Activated CD8-positive, alpha-beta memory T cell treated with anti-CD3 and anti-CD28 coated beads, Interleukin-2, amount 50 U/mL, for 1 hour (primary cell): ENCODE results near the gene DNER.

Experiments
- DNase-seq: peaks from one replicate; pipeline ENCODE4 v3.0.0-alpha.2; 2020; ENCODE audit errors: extremely low read depth

DNER gene

DNA sequence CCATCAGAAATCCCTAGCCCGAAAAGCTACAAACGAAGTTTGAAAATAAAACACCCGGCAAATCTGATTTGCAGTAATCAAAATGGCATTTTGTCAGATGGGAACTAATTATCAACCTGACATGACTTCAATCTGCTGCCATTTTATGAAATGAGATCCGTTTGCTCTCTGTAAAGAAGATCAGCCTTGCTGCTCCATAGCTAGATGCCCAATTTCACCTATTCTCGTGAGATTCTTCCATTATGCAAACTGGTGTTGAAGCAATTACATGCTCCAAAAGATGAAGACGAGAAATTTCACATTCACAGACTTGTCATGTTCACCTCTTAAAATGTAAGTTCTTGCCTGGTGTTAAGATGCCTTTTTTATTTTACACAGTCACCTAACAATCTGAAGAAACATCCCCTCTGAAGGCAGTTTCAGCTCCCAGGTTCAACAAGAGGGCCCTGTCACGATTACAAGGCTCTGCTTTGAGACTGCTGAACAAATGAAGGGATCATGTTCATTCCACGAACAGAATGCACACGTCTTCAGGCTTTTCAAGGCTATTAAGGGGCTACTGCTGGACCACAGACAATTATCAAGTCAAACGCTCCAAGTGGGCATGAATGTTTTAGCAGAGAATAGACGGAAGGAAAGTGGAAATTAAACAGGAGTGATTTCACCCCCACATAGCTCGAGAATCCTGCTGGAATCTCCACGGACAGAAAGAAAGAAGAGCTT, 270.6 kb downstream of the DNER start:
- DNase-seq, result no peak

DNA sequence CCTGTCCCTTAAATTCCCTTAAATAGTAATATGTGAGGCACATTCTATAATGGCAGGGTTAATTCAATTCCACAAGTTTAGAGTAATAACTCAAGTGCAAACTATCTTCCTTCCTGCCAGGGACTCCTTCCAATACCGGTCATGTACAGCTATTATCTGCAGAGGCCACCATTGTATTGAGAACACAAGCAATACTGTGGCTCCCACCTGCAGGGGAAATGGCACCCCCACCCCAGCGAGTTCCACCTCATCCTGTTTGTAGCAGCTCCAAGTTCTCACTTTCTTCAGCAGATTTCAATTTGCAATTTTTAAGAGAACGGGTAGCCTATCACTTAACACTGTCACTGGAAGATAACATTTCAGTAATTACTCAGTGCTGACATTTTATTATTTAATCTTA, 271.2 kb downstream of the DNER start:
- DNase-seq, result no peak

DNA sequence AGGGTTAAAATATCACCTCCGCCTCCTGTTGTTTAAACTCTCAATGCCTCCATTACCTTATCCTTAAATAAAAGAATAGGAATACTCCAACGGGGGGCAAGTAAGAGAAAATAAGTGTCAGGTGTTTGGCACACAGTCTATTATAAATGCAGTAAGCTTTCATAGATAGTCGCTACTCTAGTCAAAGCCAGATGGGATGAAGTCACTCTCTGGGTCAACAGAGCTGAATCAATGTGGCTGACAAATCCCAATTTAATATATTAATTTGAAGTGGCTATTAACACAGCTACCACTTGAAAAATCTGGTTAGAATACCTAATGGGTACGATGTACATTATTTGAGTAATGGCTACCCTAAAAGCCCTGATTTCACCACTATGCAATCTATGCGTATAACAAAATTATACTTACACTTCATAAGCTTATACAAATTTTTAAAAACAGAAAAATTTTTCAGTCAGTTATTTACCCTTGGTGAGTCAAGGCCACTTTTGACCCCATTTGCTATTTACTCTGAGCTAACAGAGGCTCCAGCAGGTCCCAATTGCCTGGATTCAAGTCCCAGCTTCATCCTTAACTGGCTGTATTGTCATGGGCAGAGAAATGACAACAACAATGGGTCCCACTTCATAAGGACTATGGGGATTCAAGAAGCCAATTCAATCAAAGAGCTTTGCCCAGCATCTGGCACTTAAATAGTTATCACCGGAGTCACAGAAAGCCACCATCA, 275.8 kb downstream of the DNER start:
- DNase-seq, result no peak

DNA sequence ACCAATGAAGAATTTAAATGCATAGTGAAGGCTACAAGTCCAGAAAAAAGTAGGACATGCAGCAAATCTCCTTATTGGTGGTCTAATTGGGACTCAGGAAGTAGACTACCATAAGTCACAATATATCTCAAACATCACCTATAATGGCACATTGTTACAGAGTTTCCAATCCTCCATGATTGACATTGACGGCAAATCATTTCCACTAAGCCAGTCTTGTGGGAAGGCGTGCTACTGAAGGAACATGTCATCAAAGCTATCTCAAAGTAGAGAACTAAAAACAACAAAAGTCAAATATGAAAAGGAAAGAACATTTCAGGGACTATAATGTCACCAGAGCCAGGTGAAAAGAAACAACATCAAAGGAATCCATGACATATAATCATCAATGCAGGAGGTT, 276.9 kb downstream of the DNER start:
- no peak for DNase-seq

DNA sequence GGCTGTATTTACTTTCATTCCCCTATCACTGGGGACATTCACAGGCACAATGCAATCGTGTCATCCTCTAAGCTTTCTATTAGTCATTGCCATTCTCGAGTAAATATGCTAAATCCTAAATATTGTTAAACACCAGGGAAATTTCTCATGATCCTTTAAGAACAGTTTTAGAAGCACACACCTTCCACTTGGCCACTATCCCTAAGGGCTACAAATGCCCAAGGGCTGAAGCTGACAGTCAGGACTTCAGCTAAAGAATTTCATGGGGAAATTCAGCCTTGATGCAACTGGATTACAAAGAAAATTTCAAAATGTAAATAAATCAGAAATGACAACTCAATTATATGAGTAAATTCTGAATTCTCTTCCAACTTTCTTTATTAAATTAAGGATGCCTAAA, 280.2 kb downstream of the DNER start:
- DNase-seq, result no peak

DNA sequence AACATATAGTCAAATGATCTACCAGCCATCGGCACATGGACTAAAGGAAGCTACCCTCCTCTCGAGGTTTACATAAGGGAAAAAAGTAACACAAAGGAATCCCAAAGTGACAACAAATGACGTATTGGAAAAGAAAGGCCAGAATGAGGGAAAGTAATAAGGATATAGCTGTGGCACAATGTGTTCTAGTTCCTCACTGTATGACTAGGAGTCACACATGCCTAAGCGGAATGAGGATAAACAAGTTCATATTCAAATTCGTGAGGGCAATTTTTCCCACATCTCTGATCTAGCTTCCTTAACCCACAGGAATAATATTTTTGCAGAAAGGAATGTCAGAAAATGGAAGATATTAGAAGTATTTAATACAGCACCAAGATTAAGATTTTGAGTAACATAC, 281.0 kb downstream of the DNER start:
- no peak for DNase-seq

DNA sequence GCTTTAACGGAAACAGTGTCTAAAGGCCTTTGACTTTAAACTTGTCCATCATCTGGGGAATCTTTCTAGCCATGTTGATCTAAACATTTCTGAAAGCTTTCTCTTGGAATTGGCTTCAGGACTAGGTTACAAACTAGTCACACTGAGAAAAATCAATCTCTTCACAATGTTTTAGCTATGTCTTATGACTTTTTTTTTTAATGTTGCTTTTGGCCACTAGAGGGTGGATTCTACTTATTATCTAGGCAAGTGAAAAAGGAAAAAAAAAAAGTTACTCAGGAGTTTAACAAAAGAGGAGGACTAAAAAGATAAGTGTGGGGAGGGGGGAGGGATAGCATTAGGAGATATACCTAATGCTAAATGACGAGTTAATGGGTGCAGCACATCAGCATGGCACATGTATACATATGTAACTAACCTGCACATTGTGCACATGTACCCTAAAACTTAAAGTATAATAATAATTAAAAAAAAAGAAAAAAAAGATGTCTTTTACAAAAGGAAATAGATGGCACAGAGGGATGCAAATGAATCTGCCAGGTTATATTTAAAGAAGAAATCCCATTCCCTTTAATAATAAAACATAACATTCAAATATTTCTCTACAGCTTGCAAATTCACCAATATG, 282.9 kb downstream of the DNER start:
- DNase-seq, result no peak

DNA sequence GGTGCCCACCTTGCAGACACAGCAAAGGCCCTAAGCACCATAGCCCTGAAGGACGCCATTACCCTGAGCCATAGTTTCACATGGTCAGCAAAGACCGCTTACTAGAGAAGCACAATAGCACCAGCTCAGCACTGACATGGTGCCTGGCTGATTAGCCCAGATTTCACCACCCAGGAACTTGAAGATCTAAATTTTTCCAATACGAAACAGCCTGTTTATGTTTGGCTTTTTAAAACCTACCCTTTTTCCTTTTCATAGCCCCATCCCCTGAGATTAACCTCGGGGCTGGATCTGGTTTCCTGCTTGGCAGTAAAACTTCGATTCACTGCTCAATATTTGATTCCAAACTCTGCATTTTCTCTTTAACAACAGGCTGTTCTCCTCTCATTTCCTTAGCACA, 284.8 kb downstream of the DNER start:
- no peak for DNase-seq

DNA sequence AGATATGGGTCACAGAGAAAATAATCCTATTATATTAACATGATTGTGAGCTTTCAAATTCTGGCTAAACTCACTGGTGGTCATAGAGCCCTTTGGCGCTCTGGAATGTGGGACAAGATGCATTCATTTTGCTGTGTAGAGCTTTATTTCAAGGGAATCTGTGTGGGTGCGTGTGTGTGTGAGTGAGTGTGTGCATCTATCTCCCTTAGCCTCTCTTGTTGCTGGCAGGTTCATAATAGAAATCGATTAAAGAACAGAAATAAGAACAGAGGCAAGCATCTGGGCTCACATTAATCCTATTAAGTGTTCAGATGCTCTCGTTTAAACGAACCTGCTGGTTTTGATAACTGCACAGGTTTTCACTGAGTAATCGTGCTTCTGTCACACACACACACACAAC, 287.9 kb downstream of the DNER start:
- DNase-seq, result no peak

DNA sequence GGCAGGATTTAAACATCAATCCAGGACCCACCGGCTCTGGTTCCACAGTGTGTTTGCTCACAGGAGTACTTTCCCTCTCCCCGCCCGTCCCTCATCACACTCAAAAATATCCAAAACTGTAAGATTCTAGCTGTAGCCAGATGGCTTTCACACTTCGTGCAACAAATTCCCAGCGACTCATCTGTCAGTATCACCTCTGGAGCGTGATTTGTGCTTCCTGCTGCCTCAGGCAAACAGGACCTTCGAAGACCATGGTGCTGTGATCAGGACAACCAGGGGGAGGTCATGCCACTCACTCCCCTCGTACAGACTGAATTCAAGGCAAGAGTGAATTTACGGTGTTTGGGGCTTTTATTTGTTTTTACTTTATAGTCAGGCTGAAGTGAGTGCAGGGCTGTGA, 288.8 kb downstream of the DNER start:
- DNase-seq, result no peak

DNA sequence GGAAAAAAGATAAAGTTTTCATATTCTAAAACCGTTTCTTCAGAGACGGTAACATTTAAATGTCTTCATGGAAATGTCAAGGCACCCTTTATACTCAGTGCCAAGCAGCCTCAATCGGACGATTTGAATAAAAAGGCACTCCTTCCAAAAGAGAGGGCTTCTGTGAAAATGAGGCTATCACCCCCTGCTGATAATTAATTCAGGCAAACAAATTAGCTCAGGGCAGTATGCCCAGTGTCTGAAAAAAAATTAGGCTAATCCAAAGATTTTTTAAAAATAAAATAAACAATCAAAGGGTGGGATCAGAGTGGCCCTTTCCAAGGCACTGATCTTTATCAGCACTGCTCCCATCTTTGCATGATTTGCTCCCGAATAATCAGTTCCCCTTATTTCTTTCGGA, 292.3 kb downstream of the DNER start:
- DNase-seq, result no peak

DNA sequence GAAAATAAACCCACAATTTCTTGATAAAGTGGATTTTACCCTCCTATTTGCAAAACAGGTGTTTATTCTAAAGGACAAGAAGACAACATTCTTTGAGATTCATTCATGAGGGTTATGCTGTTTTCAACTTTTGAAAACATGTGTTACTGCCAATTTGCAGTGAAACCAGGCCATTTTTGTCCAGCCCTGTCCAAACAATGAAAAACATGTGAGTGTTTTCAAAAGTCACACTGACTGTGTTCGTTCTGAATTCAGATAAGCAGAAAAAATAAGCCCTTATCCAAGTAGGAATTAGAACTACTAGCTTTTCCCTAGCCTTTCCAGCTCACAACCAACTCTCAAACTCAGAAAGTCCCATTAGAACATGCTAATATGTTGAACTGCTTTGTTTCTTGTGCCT, 295.2 kb downstream of the DNER start:
- DNase-seq, result no peak

DNA sequence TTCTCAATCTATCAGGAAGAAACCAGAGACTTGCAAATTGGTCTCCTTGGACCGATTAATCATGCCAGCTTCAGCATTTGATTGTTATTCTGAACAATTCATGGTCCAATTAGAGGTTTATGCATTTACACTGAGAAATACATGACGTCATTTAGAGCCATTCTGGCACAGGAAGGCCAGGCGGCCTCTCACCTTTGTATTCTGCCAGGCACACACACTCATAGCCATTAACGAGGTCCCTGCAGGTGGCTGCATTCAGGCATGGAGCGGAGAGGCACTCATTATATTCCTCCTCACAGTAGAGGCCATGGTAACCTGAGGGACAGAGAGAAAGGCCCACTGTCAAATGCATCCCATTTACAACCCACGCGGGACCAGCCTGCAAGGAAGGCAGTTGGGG, 296.4 kb downstream of the DNER start:
- DNase-seq, result no peak

DNA sequence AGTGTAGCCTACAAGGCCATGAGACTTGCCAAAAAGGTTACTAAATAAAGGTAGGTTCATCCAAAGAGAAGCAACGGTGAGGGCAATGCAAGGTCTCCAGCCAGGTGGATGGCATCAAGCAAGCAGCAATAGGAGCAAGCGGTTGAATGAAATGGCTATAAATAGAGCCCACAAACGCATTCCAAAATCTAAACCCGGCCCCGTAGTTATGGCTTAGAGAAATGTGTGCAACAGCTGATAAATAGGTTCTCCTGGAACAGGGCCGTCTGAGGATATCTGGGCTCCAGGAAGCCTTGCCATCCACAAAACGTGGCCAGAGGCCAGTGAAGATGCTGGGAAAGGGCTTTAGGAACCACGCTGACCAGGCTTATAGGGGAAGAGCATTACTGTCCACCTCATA, 297.2 kb downstream of the DNER start:
- DNase-seq, result no peak

DNA sequence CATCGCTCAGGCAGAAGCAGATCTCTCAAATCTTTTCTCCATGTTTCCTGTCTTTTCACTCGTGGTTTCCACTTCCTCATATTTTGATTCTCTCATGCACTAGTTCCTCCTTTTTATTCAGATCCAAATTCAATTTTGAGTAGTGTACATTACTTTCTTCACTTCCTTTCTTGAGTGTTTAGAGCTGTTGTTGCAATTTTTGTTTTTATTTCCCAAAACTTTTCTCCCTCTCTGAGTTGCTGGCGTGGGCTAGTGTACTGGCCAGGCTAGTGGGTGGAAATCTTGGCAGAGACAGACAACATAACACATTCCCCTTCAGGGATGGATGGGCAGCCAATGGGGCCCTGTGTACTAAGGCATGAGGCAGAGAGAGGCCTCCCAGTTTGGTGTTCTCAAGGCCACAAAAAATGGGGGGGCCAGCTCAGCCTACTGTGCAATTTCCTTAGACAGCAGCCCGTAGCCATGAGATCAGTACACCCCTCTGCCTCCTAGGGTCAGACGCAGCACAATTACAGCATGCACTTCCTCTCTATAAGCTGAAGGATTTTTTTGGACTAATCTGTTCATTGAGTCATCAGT, 298.1 kb downstream of the DNER start:
- DNase-seq, result no peak

DNA sequence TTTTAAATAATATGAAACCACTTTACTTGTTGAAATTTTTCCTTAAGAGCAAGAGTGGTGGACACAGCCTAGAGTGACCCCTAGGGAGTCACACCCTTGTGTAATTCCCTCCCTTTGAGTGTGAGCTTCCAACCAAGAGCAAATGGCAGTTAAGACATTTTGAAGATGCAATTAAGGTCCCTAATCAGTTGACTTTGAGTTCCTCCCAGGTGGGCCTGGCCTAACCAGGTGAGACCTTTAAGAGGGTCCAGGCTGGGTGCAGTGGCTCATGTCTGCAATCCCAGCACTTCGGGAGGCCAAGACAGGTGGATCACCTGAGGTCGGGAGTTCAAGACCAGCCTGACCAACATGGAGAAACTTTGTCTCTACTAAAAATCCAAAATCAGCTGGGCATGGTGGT, 299.7 kb downstream of the DNER start:
- no peak for DNase-seq

DNA sequence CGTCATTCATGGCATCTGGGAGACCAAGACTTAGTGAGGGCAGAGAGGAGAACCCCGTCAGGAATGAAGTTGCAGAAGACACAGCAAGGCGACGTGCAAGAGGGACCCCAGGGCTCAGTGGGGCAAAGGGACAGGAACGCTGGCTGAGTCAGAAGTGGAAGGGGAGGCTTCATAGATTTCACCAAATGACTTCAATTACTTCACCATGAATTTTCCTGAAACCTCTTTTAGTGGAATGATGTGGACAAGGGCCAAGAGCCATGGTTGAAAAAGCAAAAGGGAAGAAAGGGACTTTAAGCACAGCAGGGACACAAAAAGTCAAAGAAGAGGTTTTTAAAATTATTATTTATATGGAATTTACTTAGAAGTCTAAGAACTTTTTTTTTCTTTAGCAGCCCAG, 301.7 kb downstream of the DNER start:
- no peak for DNase-seq

DNA sequence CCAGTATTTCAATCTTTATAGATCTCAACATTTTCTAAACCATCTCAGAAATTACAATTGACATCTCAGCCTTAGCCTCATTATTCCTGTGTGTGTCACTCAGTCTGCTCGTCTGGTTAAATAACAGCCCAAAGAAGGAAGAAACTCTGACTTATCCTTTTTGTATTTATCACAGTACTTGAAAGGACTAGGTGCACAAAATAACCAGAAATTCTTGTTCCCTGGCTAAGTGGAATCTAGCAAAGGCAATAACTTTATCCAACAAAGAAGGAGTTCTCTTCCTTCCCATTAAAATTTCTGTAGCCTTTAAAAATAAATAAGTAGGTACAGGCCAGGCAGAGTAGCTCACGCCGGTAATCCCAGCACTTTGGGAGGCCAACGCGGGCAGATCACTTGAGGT, 303.4 kb downstream of the DNER start:
- no peak for DNase-seq

DNA sequence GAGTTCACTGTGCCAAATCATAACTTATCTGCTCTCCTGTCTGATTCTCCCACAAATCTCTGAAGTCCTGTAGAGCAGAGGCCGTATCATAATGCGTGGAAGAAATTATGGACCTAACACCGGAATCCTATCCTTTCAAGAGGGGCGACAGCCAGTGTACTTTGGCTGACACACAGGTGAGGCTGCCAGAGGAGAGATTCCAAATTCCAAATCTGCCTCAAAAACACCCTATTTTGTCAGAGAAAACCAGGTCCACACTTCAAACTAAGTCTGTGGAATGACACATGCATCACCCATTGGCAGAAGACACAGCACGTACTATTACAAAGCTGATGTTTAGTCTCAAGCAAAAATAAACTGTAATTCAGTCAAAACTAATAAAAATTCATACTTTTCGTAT, 304.1 kb downstream of the DNER start:
- DNase-seq, result no peak

DNA sequence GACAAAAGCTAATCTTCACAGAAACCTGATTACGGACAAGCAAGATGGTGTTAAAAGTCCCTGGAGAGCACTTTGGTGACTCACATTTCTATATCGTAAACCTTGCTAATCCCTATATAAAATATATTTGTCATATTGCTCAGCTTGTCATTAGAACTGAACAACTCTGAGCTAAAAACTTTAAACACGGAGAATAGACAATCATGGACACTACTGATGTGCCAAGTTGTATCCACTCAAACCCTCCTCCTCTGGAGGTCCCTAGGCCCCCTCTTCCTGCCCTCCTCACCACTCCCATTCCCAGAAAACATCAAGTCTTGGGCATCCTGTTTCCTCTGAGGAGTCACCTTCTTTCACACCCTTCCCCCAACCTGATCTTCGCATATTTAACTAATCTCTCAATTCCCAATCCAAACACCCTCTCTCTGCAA, 304.6 kb downstream of the DNER start:
- DNase-seq, result no peak

DNA sequence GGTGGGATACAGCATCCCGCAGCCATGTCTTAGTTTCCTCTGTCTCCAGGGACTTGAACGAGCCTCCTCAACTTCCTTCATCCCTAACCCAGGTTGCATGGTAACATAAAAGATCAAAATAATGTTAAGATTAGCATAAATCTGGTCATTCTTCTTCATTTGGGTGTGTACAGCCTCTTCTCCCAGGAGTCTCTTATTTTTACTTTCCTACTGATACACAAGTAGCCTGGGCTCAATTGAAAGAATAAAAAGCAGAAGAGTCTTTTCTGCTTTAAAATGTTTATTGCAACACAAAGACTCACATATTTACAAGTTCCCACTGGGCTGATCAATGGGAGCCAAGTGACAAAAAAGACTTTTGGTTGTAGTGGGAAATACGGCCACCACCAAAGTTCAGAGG, 305.4 kb downstream of the DNER start:
- DNase-seq, result no peak

DNA sequence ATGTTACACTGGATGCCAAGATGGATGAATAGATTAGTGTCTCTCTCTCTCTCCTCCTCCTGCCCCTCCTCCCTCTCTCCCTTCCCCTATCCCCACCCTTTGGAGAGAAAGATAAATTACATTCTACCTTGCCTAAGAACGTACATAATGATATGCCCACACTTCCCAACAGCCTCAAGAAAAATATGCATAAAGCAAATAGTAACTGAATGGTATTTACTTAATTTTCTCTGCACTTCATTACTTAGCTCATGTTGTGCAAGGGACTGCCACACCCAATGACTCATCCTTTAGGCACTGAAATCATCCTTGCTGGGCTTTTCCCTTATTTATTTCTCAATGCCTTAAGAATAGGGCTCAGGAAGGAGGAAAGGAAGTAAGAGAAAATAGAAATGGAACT, 306.0 kb downstream of the DNER start:
- DNase-seq, result no peak

DNA sequence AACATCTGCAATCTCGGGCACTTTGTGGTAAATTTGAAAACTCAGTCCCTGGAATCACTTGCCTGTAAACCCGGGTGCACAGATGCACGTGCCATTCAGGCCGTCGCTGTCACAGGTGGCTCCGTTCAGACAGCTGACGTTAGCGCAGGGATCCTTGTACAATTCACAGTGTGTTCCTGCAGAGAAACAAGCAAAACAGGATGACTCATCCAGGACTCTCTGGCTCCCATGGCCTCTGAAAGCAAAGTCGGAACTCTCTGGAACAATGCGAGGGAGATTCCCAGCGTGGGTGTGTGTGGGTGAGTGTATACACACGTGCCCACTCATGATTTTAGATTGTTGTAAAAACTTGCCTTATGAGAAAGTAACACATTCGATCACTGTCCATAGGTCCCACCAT, 307.2 kb downstream of the DNER start:
- DNase-seq, result no peak
